SK-N-SH (cell line): ENCODE measurements around the gene CKS2. TPM values are rescaled to one million over a fixed set of nuclear protein-coding genes. Genes with fewer than 3 reads are reported as not detected.

Source experiments
- CTCF ChIA-PET: fragments of 300-600, 350-600 bp; formaldehyde crosslinking; extraction: SDS; loops from one replicate; lab custom pipeline; 2021; lab: Yijun Ruan, JAX
- POLR2A ChIA-PET: fragments of 350-600 bp; sonication (Branson Sonifier 250); formaldehyde crosslinking; extraction: SDS; loops from one replicate; lab custom pipeline; 2020; ENCODE audit warnings: antibody characterized with exemption, inconsistent platforms; lab: Yijun Ruan, JAX
- DNase-seq: peaks from one replicate; pipeline ENCODE4 v3.0.0; 2012
- H2AFZ ChIP-seq: fragments of 200-600 bp; sonication (generic); 2 replicates; pipeline ENCODE4 v1.8.1; 2016; ENCODE audit warnings: antibody characterized with exemption, mild to moderate bottlenecking, low read depth
- H3F3A ChIP-seq: fragments of 200-600 bp; sonication (generic); replicated peaks from 2 replicates; pipeline ENCODE3; 2016; ENCODE audit warnings: antibody characterized with exemption, mild to moderate bottlenecking; ENCODE audit not compliant: insufficient read depth
- H3K27ac ChIP-seq, 2 experiments: fragments of 200-500 bp in 1 of 2; fragments of 200-600 bp in 1 of 2; sonication (Bioruptor generic) in 1 of 2; sonication (generic), shearing (Covaris generic) in 1 of 2; 2 replicates each; pipeline versions ENCODE4 v1.5.1 to v1.6.1; 2014 to 2016; ENCODE audit warnings: low read depth in 2 of 2, inconsistent platforms in 1 of 2, low read length in 1 of 2, mild to moderate bottlenecking in 1 of 2, mixed read lengths in 1 of 2
- H3K27me3 ChIP-seq: fragments of 200-600 bp; sonication (generic), shearing (Covaris generic); 2 replicates; pipeline ENCODE4 v1.6.1; 2016; ENCODE audit warnings: mixed run types; ENCODE audit not compliant: insufficient read depth
- H3K36me3 ChIP-seq, 2 experiments: fragments of 200-500 bp in 1 of 2; fragments of 200-600 bp in 1 of 2; sonication (Bioruptor generic) in 1 of 2; sonication (generic) in 1 of 2; replicated peaks in 1 of 2; 2 replicates each; pipeline versions ENCODE3 to v1.5.1; 2014 to 2016; ENCODE audit warnings: low read length in 1 of 2, mild to moderate bottlenecking in 1 of 2; ENCODE audit not compliant: insufficient read depth in 2 of 2, control insufficient read depth in 1 of 2
- H3K4me1 ChIP-seq, 2 experiments: fragments of 200-500 bp in 1 of 2; fragments of 200-600 bp in 1 of 2; sonication (Bioruptor generic) in 1 of 2; sonication (generic), shearing (Covaris generic) in 1 of 2; 2 replicates each; pipeline versions ENCODE4 v1.5.1 to v1.6.1; 2014 to 2016; ENCODE audit warnings: low read depth in 1 of 2, low read length in 1 of 2, mixed run types in 1 of 2; ENCODE audit not compliant: insufficient read depth in 2 of 2, control insufficient read depth in 1 of 2
- H3K4me2 ChIP-seq: fragments of 200-600 bp; sonication (generic), shearing (Covaris generic); 2 replicates; pipeline ENCODE4 v1.6.1; 2017; ENCODE audit warnings: mixed run types
- H3K4me3 ChIP-seq, 2 experiments: fragments of 200-500 bp in 1 of 2; fragments of 200-600 bp in 1 of 2; sonication (Bioruptor generic) in 1 of 2; sonication (generic), shearing (Covaris generic) in 1 of 2; 2 replicates each; pipeline versions ENCODE4 v1.5.1 to v1.8.1; 2014 to 2016; ENCODE audit warnings: low read depth in 2 of 2, inconsistent platforms in 1 of 2, low read length in 1 of 2, mild to moderate bottlenecking in 1 of 2, mixed read lengths in 1 of 2, moderate library complexity in 1 of 2
- H3K79me2 ChIP-seq: fragments of 200-600 bp; sonication (generic); 2 replicates; pipeline ENCODE4 v1.8.1; 2017; ENCODE audit warnings: mild to moderate bottlenecking; ENCODE audit not compliant: insufficient read depth
- H3K9ac ChIP-seq: fragments of 200-600 bp; sonication (generic); 2 replicates; pipeline ENCODE4 v1.6.1; 2017; ENCODE audit warnings: mixed run types
- H3K9me2 ChIP-seq: fragments of 200-600 bp; sonication (generic); 2 replicates; pipeline ENCODE4 v1.6.1; 2017; ENCODE audit warnings: mixed run types
- H3K9me3 ChIP-seq: fragments of 200-600 bp; sonication (generic); 2 replicates; pipeline ENCODE4 v1.6.1; 2017; ENCODE audit warnings: mixed run types, mild to moderate bottlenecking, moderate library complexity
- H4K20me1 ChIP-seq: fragments of 200-600 bp; sonication (generic); 2 replicates; pipeline ENCODE4 v1.6.1; 2017; ENCODE audit warnings: mild to moderate bottlenecking, mixed run types; ENCODE audit not compliant: insufficient read depth
- ELF1 ChIP-seq: IDR thresholded peaks from 2 replicates; pipeline ENCODE4 v1.4.0; 2012
- EP300 ChIP-seq, 2 experiments: IDR thresholded peaks; 2 replicates each; pipeline versions ENCODE4 v1.4.0 to v1.6.1; 2012; ENCODE audit warnings: borderline replicate concordance in 1 of 2, low read depth in 1 of 2, low read length in 1 of 2
- EZH2phosphoT487 ChIP-seq: fragments of 200-600 bp; sonication (generic); IDR thresholded peaks from 2 replicates; pipeline ENCODE4 v1.6.1; 2017; ENCODE audit warnings: low read depth, mixed run types, mild to moderate bottlenecking, antibody characterized with exemption, moderate library complexity, borderline replicate concordance
- GABPA ChIP-seq: IDR thresholded peaks from 2 replicates; pipeline ENCODE4 v1.4.0; 2012; ENCODE audit warnings: low read depth, mild to moderate bottlenecking
- JUND ChIP-seq: IDR thresholded peaks from 2 replicates; pipeline ENCODE4 v1.4.0; 2012
- MEF2A ChIP-seq: IDR thresholded peaks from 2 replicates; pipeline ENCODE4 v1.4.0; 2012; ENCODE audit warnings: low read depth, borderline replicate concordance
- NFIC ChIP-seq: IDR thresholded peaks from 2 replicates; pipeline ENCODE4 v1.4.0; 2012; ENCODE audit warnings: borderline replicate concordance
- POLR2AphosphoS5 ChIP-seq: IDR thresholded peaks from 2 replicates; pipeline ENCODE4 v1.6.1; 2012; ENCODE audit warnings: low read depth, low read length
- RAD21 ChIP-seq: IDR thresholded peaks from 2 replicates; pipeline ENCODE4 v1.6.1; 2012; ENCODE audit warnings: mild to moderate bottlenecking, low read length
- RCOR1 ChIP-seq: fragments of 150-350 bp; IDR thresholded peaks from 2 replicates; pipeline ENCODE4 v1.6.1; 2017; ENCODE audit warnings: antibody characterized with exemption, low read length
- RXRA ChIP-seq: IDR thresholded peaks from 2 replicates; pipeline ENCODE4 v1.4.0; 2012; ENCODE audit warnings: low read depth, mild to moderate bottlenecking, borderline replicate concordance
- SMC3 ChIP-seq: IDR thresholded peaks from 2 replicates; pipeline ENCODE4 v1.6.1; 2012; ENCODE audit warnings: low read depth, low read length, improper control_type of control experiment
- YY1 ChIP-seq: IDR thresholded peaks from 2 replicates; pipeline ENCODE4 v1.4.0; 2012; ENCODE audit warnings: low read depth, mild to moderate bottlenecking
- WGBS: methylation state at CpG from one replicate; pipeline ENCODE4 v1.1.6; 2017; ENCODE audit warnings: low lambda C conversion rate; 5-methylcytosine and 5-hydroxymethylcytosine counted together
- polyA plus RNA-seq, 3 experiments: library from polyadenylated mRNA; depleted of rRNA; stranded (reverse); fragments of >200 nt; gene quantifications; 2 replicates each; pipeline ENCODE4 v1.2.3, GENCODE V29; 2012
- TF ChIP-seq, protein P1 (sequence below): fragments of 150-350 bp; IDR thresholded peaks from 2 replicates; pipeline ENCODE4 v1.6.1; 2017; ENCODE audit warnings: antibody characterized with exemption, low read length, low read depth, borderline replicate concordance
- TF ChIP-seq, protein P2 (sequence below): IDR thresholded peaks from 2 replicates; pipeline ENCODE4; 2012
- TF ChIP-seq, protein P3 (sequence below): IDR thresholded peaks from 2 replicates; pipeline ENCODE4 v1.4.0; 2012; ENCODE audit warnings: low read depth
- TF ChIP-seq, protein P4 (sequence below): IDR thresholded peaks from 2 replicates; pipeline ENCODE4 v1.4.0; 2012; ENCODE audit warnings: low read depth, borderline replicate concordance

The CKS2 gene
- polyA plus RNA-seq, 1 of the 3 experiments (the other 2 are of a cell fraction): 362 TPM

DNA sequence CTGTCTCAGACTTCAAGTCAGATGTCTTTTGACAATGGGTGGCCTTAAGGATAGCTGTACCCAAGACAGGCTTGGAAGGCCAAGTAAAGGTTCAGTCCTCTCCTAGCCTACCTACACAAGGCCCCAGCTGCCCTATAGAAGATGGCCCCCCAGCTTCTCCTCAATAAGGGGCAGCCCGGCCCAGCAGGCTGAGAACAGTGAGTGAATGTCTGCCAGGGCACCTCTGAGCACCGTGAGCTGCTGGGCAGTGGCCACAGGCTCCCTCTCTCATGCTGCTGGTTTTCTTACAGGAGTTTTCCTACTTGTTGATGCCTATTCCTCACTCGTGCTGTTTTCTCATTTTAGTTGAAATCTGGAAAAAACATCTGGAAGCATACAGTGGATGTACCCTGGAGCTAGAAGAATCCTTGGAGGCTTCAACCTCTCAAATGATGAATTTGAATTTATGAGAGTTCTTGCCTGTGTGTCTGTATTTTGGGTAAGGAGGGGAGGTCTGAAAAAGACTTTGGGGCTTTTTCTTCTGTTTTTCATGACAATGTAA, 47.5 kb downstream of the CKS2 start:
- H3K36me3 ChIP-seq: peaks cover 19 to 85% of the 10 kb centered on the region in 2 experiments
- TF ChIP-seq RCOR1 (no peak), RAD21 (no peak), JUND (no peak), NFIC (no peak), SMC3 (no peak), ELF1 (no peak), RXRA (no peak), EP300 (IDR thresholded peaks at IDR 0.05; ENCODE audit: borderline replicate concordance in 1 of 2, low read depth in 1 of 2, low read length in 1 of 2) (no peak), MEF2A (no peak), POLR2AphosphoS5 (no peak), YY1 (no peak), EZH2phosphoT487 (no peak), GABPA (no peak)
- TF ChIP-seq, protein P1, sequence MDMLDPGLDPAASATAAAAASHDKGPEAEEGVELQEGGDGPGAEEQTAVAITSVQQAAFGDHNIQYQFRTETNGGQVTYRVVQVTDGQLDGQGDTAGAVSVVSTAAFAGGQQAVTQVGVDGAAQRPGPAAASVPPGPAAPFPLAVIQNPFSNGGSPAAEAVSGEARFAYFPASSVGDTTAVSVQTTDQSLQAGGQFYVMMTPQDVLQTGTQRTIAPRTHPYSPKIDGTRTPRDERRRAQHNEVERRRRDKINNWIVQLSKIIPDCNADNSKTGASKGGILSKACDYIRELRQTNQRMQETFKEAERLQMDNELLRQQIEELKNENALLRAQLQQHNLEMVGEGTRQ: no peak
- TF ChIP-seq, protein P2, sequence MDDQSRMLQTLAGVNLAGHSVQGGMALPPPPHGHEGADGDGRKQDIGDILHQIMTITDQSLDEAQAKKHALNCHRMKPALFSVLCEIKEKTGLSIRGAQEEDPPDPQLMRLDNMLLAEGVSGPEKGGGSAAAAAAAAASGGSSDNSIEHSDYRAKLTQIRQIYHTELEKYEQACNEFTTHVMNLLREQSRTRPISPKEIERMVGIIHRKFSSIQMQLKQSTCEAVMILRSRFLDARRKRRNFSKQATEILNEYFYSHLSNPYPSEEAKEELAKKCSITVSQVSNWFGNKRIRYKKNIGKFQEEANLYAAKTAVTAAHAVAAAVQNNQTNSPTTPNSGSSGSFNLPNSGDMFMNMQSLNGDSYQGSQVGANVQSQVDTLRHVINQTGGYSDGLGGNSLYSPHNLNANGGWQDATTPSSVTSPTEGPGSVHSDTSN: no peak
- TF ChIP-seq, protein P3, sequence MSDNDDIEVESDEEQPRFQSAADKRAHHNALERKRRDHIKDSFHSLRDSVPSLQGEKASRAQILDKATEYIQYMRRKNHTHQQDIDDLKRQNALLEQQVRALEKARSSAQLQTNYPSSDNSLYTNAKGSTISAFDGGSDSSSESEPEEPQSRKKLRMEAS: no peak
- TF ChIP-seq, protein P4, sequence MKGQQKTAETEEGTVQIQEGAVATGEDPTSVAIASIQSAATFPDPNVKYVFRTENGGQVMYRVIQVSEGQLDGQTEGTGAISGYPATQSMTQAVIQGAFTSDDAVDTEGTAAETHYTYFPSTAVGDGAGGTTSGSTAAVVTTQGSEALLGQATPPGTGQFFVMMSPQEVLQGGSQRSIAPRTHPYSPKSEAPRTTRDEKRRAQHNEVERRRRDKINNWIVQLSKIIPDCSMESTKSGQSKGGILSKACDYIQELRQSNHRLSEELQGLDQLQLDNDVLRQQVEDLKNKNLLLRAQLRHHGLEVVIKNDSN: no peak
- no peak overlapping the region for H3K4me2 ChIP-seq
- no peak overlapping the region for H3K9ac ChIP-seq
- H3F3A ChIP-seq: no peaks in the 10 kb centered on the region
- no peaks in the 10 kb centered on the region for H3K27me3 ChIP-seq
- H3K4me1 ChIP-seq: peaks cover 0 to 32% of the 10 kb centered on the region in 2 experiments; a peak in 2 of 4 replicates
- no peak overlapping the region for H3K4me3 ChIP-seq
- WGBS: 78% methylated on average over 3 of the region's 3 CpGs
- no peaks in the 10 kb centered on the region for H3K9me3 ChIP-seq
- no peak overlapping the region for H2AFZ ChIP-seq
- peak overlapping the region in 1 of 2 experiments; percentile 93; a peak in 2 of 4 replicates for H3K27ac ChIP-seq
- no peak for DNase-seq
- H3K79me2 ChIP-seq: no peaks in the 10 kb centered on the region
- H3K9me2 ChIP-seq: no peaks in the 10 kb centered on the region
- CTCF ChIA-PET: interaction anchor here (0.8 to 1.3 kb wide), 4 partner anchors 9 to 239 kb away, joined by 3 to 5 read pairs (median 3); no protein-coding TSS in a partner anchor
- POLR2A ChIA-PET: no interaction called here
- H4K20me1 ChIP-seq: no peaks in the 10 kb centered on the region
